Skeletal muscle tissue (tissue), 4 donors: ENCODE measurements around the gene PRDM15. TPM values are rescaled to one million over a fixed set of nuclear protein-coding genes. Genes with fewer than 3 reads are reported as not detected.
A peak's percentile ranks its signal among the peaks of the same experiment; 100 is the strongest.

Experiments
- H3K27ac ChIP-seq: one replicate; pipeline ENCODE4 v1.7.0; 2013; ENCODE audit warnings: mild to moderate bottlenecking, low read depth, low read length, inconsistent platforms
- H3K27me3 ChIP-seq, 3 donors: one replicate each; pipeline ENCODE4 v1.7.0; 2013; ENCODE audit warnings: low read length in 3 of 3; ENCODE audit not compliant: control insufficient read depth in 3 of 3, insufficient read depth in 3 of 3
- H3K36me3 ChIP-seq, 3 donors: one replicate each; pipeline ENCODE4 v1.7.0; 2013; ENCODE audit warnings: low read length in 3 of 3; ENCODE audit not compliant: control insufficient read depth in 3 of 3, insufficient read depth in 3 of 3
- H3K4me1 ChIP-seq, 3 donors: one replicate each; pipeline ENCODE4 v1.7.0; 2013; ENCODE audit warnings: low read length in 3 of 3, mild to moderate bottlenecking in 3 of 3; ENCODE audit not compliant: control insufficient read depth in 3 of 3, insufficient read depth in 3 of 3
- H3K4me3 ChIP-seq, 3 donors: one replicate each; pipeline ENCODE4 v1.7.0; 2013; ENCODE audit warnings: low read length in 3 of 3
- H3K9ac ChIP-seq, 3 donors: one replicate each; pipeline ENCODE4 v1.7.0; 2013; ENCODE audit warnings: low read length in 3 of 3, mild to moderate bottlenecking in 3 of 3, moderate library complexity in 2 of 3, low read depth in 1 of 3
- H3K9me3 ChIP-seq, 3 donors: one replicate each; pipeline ENCODE4 v1.7.0; 2013; ENCODE audit warnings: low read length in 3 of 3; ENCODE audit not compliant: control insufficient read depth in 3 of 3
- total RNA-seq: library from RNA; depleted of rRNA; stranded (reverse); fragments of >200 nt; gene quantifications from one replicate; pipeline ENCODE4 v1.2.3, GENCODE V29; 2014
- donor health status: Osteomylitis.

The PRDM15 gene
- 2.6 TPM for total RNA-seq

GRCh38 chr21:41879190-41879998 lies at the start of gene PRDM15:
PRDM15 (minus strand) TSS chr21:41879344; CDS start chr21:41860363, 18,981 bp downstream.
- Histone ChIP-seq H3K9me3 (no peaks in the 10 kb centered on the region), H3K36me3 (no peaks in the 10 kb centered on the region), H3K4me3 (peak within 1 kb of the TSS; percentile 85 to 88 (median 85)), H3K4me1 (peaks cover 7 to 15% (median 12%) of the 10 kb centered on the region in 3 donors), H3K27me3 (no peaks in the 10 kb centered on the region), H3K27ac (peak within 1 kb of the TSS; percentile 75), H3K9ac (peak within 1 kb of the TSS; percentile 84 to 90 (median 88))

GRCh38 chr21:41928621-41929220 lies 49.6 kb upstream of the PRDM15 start:
- peaks cover 22 to 31% (median 29%) of the 10 kb centered on the region in 3 donors for H3K4me1 ChIP-seq

GRCh38 chr21:41927727-41928409 lies 48.7 kb upstream of the PRDM15 start:
- Histone ChIP-seq H3K27ac (peak overlapping the region; percentile 23), H3K4me1 (peaks cover 19 to 28% (median 25%) of the 10 kb centered on the region in 3 donors), H3K4me3 (no peak overlapping the region)

More at GRCh38 chr21:41928621-41929220, 49.6 kb upstream of the PRDM15 start:
- no peak overlapping the region for H3K9ac ChIP-seq
- H3K27ac ChIP-seq = peak overlapping the region; percentile 23
- no peaks in the 10 kb centered on the region for H3K27me3 ChIP-seq
- no peaks in the 10 kb centered on the region for H3K9me3 ChIP-seq
- H3K36me3 ChIP-seq = no peaks in the 10 kb centered on the region
- no peak overlapping the region for H3K4me3 ChIP-seq

GRCh38 chr21:41926807-41927171 lies 47.6 kb upstream of the PRDM15 start:
- H3K4me1 ChIP-seq = peaks cover 16 to 25% (median 21%) of the 10 kb centered on the region in 3 donors
- peak overlapping the region in 2 of 3 donors; percentile 68 to 72 for H3K4me3 ChIP-seq
- no peaks in the 10 kb centered on the region for H3K9me3 ChIP-seq
- H3K9ac ChIP-seq = peak overlapping the region; percentile 4 to 80 (median 65)
- no peaks in the 10 kb centered on the region for H3K36me3 ChIP-seq
- no peaks in the 10 kb centered on the region for H3K27me3 ChIP-seq
- H3K27ac ChIP-seq = peak overlapping the region; percentile 74

More at GRCh38 chr21:41927727-41928409, 48.7 kb upstream of the PRDM15 start:
- Histone ChIP-seq H3K9me3 (no peaks in the 10 kb centered on the region), H3K36me3 (no peaks in the 10 kb centered on the region), H3K9ac (no peak overlapping the region), H3K27me3 (no peaks in the 10 kb centered on the region)

- Histone ChIP-seq H3K9me3 (no peaks in the 10 kb centered on the region), H3K27ac (peak overlapping the region; percentile 74), H3K9ac (peak overlapping the region; percentile 62 to 80 (median 65)), H3K4me3 (peak overlapping the region; percentile 58 to 72 (median 68)), H3K27me3 (no peaks in the 10 kb centered on the region), H3K4me1 (peaks cover 16 to 25% (median 24%) of the 10 kb centered on the region in 3 donors), H3K36me3 (no peaks in the 10 kb centered on the region)
Measured at GRCh38 chr21:41926117-41926806, 47.1 kb upstream of the PRDM15 start.

GRCh38 chr21:41925767-41926116 lies 46.6 kb upstream of the PRDM15 start:
- H3K9ac ChIP-seq = peak overlapping the region; percentile 62 to 80 (median 65)
- peaks cover 20 to 29% (median 24%) of the 10 kb centered on the region in 3 donors for H3K4me1 ChIP-seq
- H3K9me3 ChIP-seq = no peaks in the 10 kb centered on the region
- H3K27me3 ChIP-seq = no peaks in the 10 kb centered on the region
- peak overlapping the region; percentile 58 to 72 (median 68) for H3K4me3 ChIP-seq
- H3K27ac ChIP-seq = peak overlapping the region; percentile 74
- no peaks in the 10 kb centered on the region for H3K36me3 ChIP-seq

- Histone ChIP-seq H3K4me3 (no peak overlapping the region), H3K9me3 (no peaks in the 10 kb centered on the region), H3K9ac (no peak overlapping the region), H3K27me3 (no peaks in the 10 kb centered on the region), H3K36me3 (peaks cover 0 to 4% (median 0%) of the 10 kb centered on the region in 3 donors), H3K27ac (peak overlapping the region; percentile 84), H3K4me1 (peaks cover 22 to 28% (median 24%) of the 10 kb centered on the region in 3 donors)
Measured at GRCh38 chr21:41924368-41924754, 45.2 kb upstream of the PRDM15 start.

- H3K4me3 ChIP-seq = peak overlapping the region in 1 of 3 donors; percentile 31
Measured at GRCh38 chr21:41923631-41924367, 44.7 kb upstream of the PRDM15 start.

GRCh38 chr21:41923186-41923585 lies 44.0 kb upstream of the PRDM15 start:
- Histone ChIP-seq H3K9ac (no peak overlapping the region), H3K4me1 (peaks cover 19 to 24% (median 19%) of the 10 kb centered on the region in 3 donors), H3K36me3 (peaks cover 0 to 4% (median 1%) of the 10 kb centered on the region in 3 donors), H3K4me3 (no peak overlapping the region), H3K9me3 (no peaks in the 10 kb centered on the region), H3K27me3 (no peaks in the 10 kb centered on the region), H3K27ac (peak overlapping the region; percentile 84)

More at GRCh38 chr21:41923631-41924367, 44.7 kb upstream of the PRDM15 start:
- peak overlapping the region; percentile 30 to 61 (median 33) for H3K9ac ChIP-seq
- H3K9me3 ChIP-seq = no peaks in the 10 kb centered on the region
- peaks cover 0 to 4% (median 0%) of the 10 kb centered on the region in 3 donors for H3K36me3 ChIP-seq
- peak overlapping the region; percentile 84 for H3K27ac ChIP-seq
- peaks cover 19 to 24% (median 20%) of the 10 kb centered on the region in 3 donors for H3K4me1 ChIP-seq
- H3K27me3 ChIP-seq = no peaks in the 10 kb centered on the region
